GM12878 (cell line): Measurements from ENCODE around the gene LNX2. TPM values are rescaled to one million over a fixed set of nuclear protein-coding genes. Genes with fewer than 3 reads are reported as not detected.

Experiments used
- ATAC-seq: fragments of 200-7000 bp; cut with Tn5 transposase; 3 replicates; pipeline ENCODE4 v1.9.1; 2020; ENCODE audit warnings: mild to moderate bottlenecking, moderate library complexity
- BruUV-seq: library from RNA; stranded (reverse); fragments of 400-500 nt; replicated peaks from 2 replicates; lab custom pipeline; 2021; lab: Mats Ljungman, UMichigan
- CTCF ChIA-PET: fragments of 300-600 bp; sonication (Branson Sonifier 250); formaldehyde crosslinking; extraction: SDS; loops from one replicate; lab custom pipeline; 2021; ENCODE audit warnings: inconsistent platforms; lab: Yijun Ruan, JAX
- POLR2A ChIA-PET: fragments of 350-600 bp; formaldehyde crosslinking; extraction: SDS; loops from one replicate; lab custom pipeline; 2021; ENCODE audit warnings: inconsistent platforms; lab: Charles Lee
- RAD21 ChIA-PET: fragments of 300-600 bp; sonication (Branson Sonifier 250); formaldehyde crosslinking; loops from one replicate; lab custom pipeline; 2023; ENCODE audit warnings: antibody characterized with exemption; ENCODE audit not compliant: unreplicated experiment; lab: Charles Lee
- SMC1A ChIA-PET: fragments of 300-600 bp; sonication (Branson Sonifier 250); formaldehyde crosslinking; loops from one replicate; lab custom pipeline; 2023; ENCODE audit not compliant: unreplicated experiment, uncharacterized antibody; lab: Charles Lee
- DNase-seq: peaks from one replicate; pipeline ENCODE4 v3.0.0-alpha.2; 2011; ENCODE audit warnings: low read depth, low spot score
- FAIRE-seq: peaks from 3 replicates; lab custom pipeline; 2011; peaks lifted over from hg19 to GRCh38; lab: Jason Lieb, UNC
- H2AFZ ChIP-seq: 2 replicates; pipeline ENCODE4 v1.6.0; 2011; ENCODE audit warnings: low read depth, low read length, control low read depth; ENCODE audit not compliant: control insufficient read depth
- H3K27ac ChIP-seq: 2 replicates; pipeline ENCODE4 v1.5.1; 2011; ENCODE audit warnings: control low read depth; ENCODE audit not compliant: control insufficient read depth, insufficient read depth
- H3K27me3 ChIP-seq, 2 experiments: replicated peaks in 1 of 2; 2 replicates each; pipeline versions ENCODE4 v1.6.0 to v1.6.1; 2011; ENCODE audit warnings: low read length in 1 of 2; ENCODE audit not compliant: control insufficient read depth in 2 of 2, insufficient read depth in 2 of 2
- H3K36me3 ChIP-seq, 2 experiments: 2 replicates each; pipeline ENCODE4 v1.5.1; 2011; ENCODE audit warnings: low read length in 1 of 2; ENCODE audit not compliant: control insufficient read depth in 2 of 2, insufficient read depth in 2 of 2
- H3K4me1 ChIP-seq: 2 replicates; pipeline ENCODE4 v1.6.1; 2011; ENCODE audit warnings: mild to moderate bottlenecking, low read length, moderate library complexity, mixed read lengths; ENCODE audit not compliant: control insufficient read depth, insufficient read depth
- H3K4me2 ChIP-seq: 2 replicates; pipeline ENCODE4 v1.6.0; 2011; ENCODE audit warnings: control low read depth; ENCODE audit not compliant: control insufficient read depth, insufficient read depth
- H3K4me3 ChIP-seq: fragments of 200-600 bp; sonication (generic); 2 replicates; pipeline ENCODE4 v1.5.1; 2016
- H3K79me2 ChIP-seq: 2 replicates; pipeline ENCODE4 v1.6.0; 2011; ENCODE audit warnings: low read length; ENCODE audit not compliant: control insufficient read depth, insufficient read depth
- H3K9ac ChIP-seq: 2 replicates; pipeline ENCODE4 v1.8.0; 2011; ENCODE audit warnings: low read length, control low read depth, mixed read lengths; ENCODE audit not compliant: control insufficient read depth, insufficient read depth
- H3K9me3 ChIP-seq: replicated peaks from 3 replicates; pipeline ENCODE4 v1.5.1; 2011; ENCODE audit warnings: mild to moderate bottlenecking, low read length; ENCODE audit not compliant: control insufficient read depth, insufficient read depth
- H4K20me1 ChIP-seq: 2 replicates; pipeline ENCODE4 v1.6.0; 2011; ENCODE audit not compliant: control insufficient read depth, insufficient read depth
- BCLAF1 ChIP-seq: fragments of 450-650 bp; IDR thresholded peaks from 2 replicates; pipeline ENCODE4 v1.6.1; 2017; ENCODE audit warnings: antibody characterized with exemption, mild to moderate bottlenecking, moderate library complexity
- MYB ChIP-seq: fragments of 150-350 bp; IDR thresholded peaks from 2 replicates; pipeline ENCODE4 v1.6.1; 2014; ENCODE audit warnings: mild to moderate bottlenecking, low read depth, low read length, borderline replicate concordance
- NBN ChIP-seq: fragments of 450-650 bp; IDR thresholded peaks from 2 replicates; pipeline ENCODE4 v1.6.1; 2016
- NRF1 ChIP-seq: conservative IDR thresholded peaks from 2 replicates; pipeline ENCODE4 v1.6.1; 2011; ENCODE audit warnings: mild to moderate bottlenecking, low read depth, low read length, improper control_type of control experiment
- RB1 ChIP-seq: fragments of 450-650 bp; formaldehyde crosslinking; IDR thresholded peaks from 2 replicates; pipeline ENCODE4 v1.6.1; 2017; ENCODE audit warnings: mild to moderate bottlenecking, borderline replicate concordance
- SRF ChIP-seq, 2 experiments: IDR thresholded peaks; 2 replicates each; pipeline ENCODE4 v1.6.1; 2011; ENCODE audit warnings: low read depth in 2 of 2, low read length in 2 of 2, mild to moderate bottlenecking in 1 of 2, moderate library complexity in 1 of 2
- ZNF274 ChIP-seq: IDR thresholded peaks from one replicate; pipeline ENCODE4 v1.8.0; 2011; ENCODE audit not compliant: insufficient read length, insufficient read depth
- ZZZ3 ChIP-seq: IDR thresholded peaks from 2 replicates; pipeline ENCODE4 v1.6.1; 2011; ENCODE audit warnings: low read depth; ENCODE audit not compliant: control insufficient read depth, insufficient read length
- WGBS: methylation state at CpG from one replicate; pipeline ENCODE4 v1.1.6; 2016; ENCODE audit warnings: low lambda C conversion rate; ENCODE audit not compliant: insufficient replicate concordance, insufficient coverage; ENCODE audit errors: missing lambda C conversion rate; 5-methylcytosine and 5-hydroxymethylcytosine counted together
- in situ Hi-C: fragments of 300-500 bp; cut with MboI; formaldehyde crosslinking; loops from 9 replicates; pipeline ENCODE4 v1.14.3; 2018; ENCODE audit warnings: mixed read lengths
- intact Hi-C: fragments of 100-400 bp; cut with micrococcal nuclease; formaldehyde crosslinking; loops from one replicate; pipeline ENCODE4 v1.14.2; 2022; ENCODE audit not compliant: unreplicated experiment
- polyA plus RNA-seq, 11 experiments: library from polyadenylated mRNA; depleted of rRNA in 4 of 11; unstranded in 6 of 11; stranded (reverse) in 5 of 11; fragments of >200 nt; fragmentation: Nextera tagmentation in 4 of 11; fragmentation: Illumina TruSeq in 1 of 11; extraction: Ambion mirVana in 4 of 11; extraction: Trizol in 1 of 11; gene quantifications; 1 replicate in 1 of 11; 2 replicates in 10 of 11; pipeline versions ENCODE4 v1.2.1 to v1.2.3, GENCODE V29; 2011 to 2016; ENCODE audit warnings: inconsistent platforms in 2 of 11, missing spikeins in 2 of 11, low read depth in 1 of 11
- total RNA-seq, 4 experiments: library from RNA; depleted of rRNA in 3 of 4; stranded (reverse); fragments of >200 nt in 3 of 4; fragmentation: Illumina TruSeq in 1 of 4; extraction: Trizol in 1 of 4; gene quantifications; 2 replicates each; pipeline versions ENCODE4 v1.2.1 to v1.2.3, GENCODE V29; 2013 to 2021
- TF ChIP-seq, protein P1 (sequence below): IDR thresholded peaks from 2 replicates; pipeline ENCODE4 v1.6.1; 2011; ENCODE audit warnings: borderline replicate concordance, low read depth, mild to moderate bottlenecking, moderate library complexity, low read length; ENCODE audit not compliant: insufficient read depth, poor library complexity, severe bottlenecking
- TF ChIP-seq, protein P2 (sequence below): IDR thresholded peaks from 2 replicates; pipeline ENCODE4 v1.6.1; 2011; ENCODE audit warnings: low read depth, low read length, improper control_type of control experiment, borderline replicate concordance

LNX2 gene
- total and polyA plus RNA-seq, 10 of the 15 experiments (the other 5 are each of a cell fraction or from before 2014, with no cell fraction given): 1.3 to 7.7 (median 4.4) TPM

DNA sequence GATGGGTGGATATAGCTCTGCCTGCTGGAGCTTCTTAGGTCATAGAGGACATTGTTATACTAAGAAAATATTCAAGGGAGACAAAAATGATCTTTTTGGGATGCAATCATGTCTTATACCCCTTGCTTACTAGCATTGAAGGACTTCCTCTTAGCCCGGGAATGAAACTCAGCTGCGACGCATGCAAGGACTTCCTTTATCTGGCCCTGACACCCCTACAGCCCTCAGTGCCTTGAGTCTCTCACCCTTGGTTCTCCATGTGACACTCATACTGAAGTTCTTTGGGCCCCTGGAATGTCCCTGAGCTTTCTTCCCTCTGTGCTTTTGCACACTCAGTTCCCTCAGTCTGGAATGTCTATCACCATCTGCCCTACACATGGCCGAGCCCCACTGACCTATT lies 97.5 kb downstream of the LNX2 start:
- Histone ChIP-seq H3K4me1 (no peaks in the 10 kb centered on the region), H3K4me2 (no peak overlapping the region), H2AFZ (no peak overlapping the region), H3K36me3 (no peaks in the 10 kb centered on the region), H3K9ac (no peak overlapping the region), H3K79me2 (no peaks in the 10 kb centered on the region), H3K27ac (no peak overlapping the region), H3K27me3 (no peaks in the 10 kb centered on the region), H4K20me1 (no peaks in the 10 kb centered on the region), H3K9me3 (no peaks in the 10 kb centered on the region), H3K4me3 (no peak overlapping the region)
- RAD21 ChIA-PET: interaction anchor here (1.4 kb wide), 1 partner anchor 305 kb away, joined by 3 read pairs; no protein-coding TSS in a partner anchor
- POLR2A ChIA-PET: no interaction called here
- FAIRE-seq (peak; percentile 49), DNase-seq (no peak), ATAC-seq (no peak)
- CTCF ChIA-PET: interaction anchor here (1.1 to 1.8 kb wide), 2 partner anchors 8 to 161 kb away, joined by 3 to 4 read pairs; no protein-coding TSS in a partner anchor
- TF ChIP-seq NBN (no peak), NRF1 (no peak), RB1 (no peak), ZZZ3 (no peak), ZNF274 (no peak), SRF (IDR thresholded peaks at IDR 0.05; ENCODE audit: low read depth in 2 of 2, low read length in 2 of 2) (no peak)
- in situ Hi-C loops (no loop called here), intact Hi-C loops (no loop called here)
- 4% methylated on average over 4 of the region's 4 CpGs for WGBS
- SMC1A ChIA-PET: no interaction called here
- no TSS peak for BruUV-seq

DNA sequence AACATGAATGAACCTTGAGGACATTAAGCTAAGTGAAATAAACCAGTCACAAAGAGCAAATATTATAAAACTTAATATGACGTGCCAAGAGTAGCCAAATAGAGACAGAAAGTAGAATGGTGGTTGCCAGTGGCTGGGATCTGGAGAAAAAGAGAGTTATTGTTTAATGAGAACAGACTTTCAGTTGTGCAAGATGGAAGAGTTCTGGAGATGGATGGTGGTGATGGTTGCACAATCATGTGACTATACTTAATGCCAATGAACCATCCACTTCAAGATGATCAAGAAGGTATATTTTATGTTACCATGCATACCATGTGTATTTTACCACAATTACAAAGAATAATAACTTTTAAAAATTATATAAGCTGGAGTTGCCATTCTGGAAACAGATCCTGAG lies 104.2 kb downstream of the LNX2 start:
- no peaks in the 10 kb centered on the region for H3K4me1 ChIP-seq
- RAD21 ChIA-PET: no interaction called here
- POLR2A ChIA-PET: no interaction called here

More for the DNA sequence above, 104.2 kb downstream of the LNX2 start:
- no peaks in the 10 kb centered on the region for H3K36me3 ChIP-seq
- BruUV-seq: no TSS peak
- no peak overlapping the region for H2AFZ ChIP-seq
- intact Hi-C loops (no loop called here), in situ Hi-C loops (no loop called here)
- ChIA-PET CTCF (no interaction called here), SMC1A (interaction anchor here (1.0 to 1.2 kb wide), 2 partner anchors 8 to 14 kb away, joined by 3 to 4 read pairs; no protein-coding TSS in a partner anchor)
- TF ChIP-seq BCLAF1 (no peak), ZNF274 (no peak), MYB (no peak)
- TF ChIP-seq, protein P1, sequence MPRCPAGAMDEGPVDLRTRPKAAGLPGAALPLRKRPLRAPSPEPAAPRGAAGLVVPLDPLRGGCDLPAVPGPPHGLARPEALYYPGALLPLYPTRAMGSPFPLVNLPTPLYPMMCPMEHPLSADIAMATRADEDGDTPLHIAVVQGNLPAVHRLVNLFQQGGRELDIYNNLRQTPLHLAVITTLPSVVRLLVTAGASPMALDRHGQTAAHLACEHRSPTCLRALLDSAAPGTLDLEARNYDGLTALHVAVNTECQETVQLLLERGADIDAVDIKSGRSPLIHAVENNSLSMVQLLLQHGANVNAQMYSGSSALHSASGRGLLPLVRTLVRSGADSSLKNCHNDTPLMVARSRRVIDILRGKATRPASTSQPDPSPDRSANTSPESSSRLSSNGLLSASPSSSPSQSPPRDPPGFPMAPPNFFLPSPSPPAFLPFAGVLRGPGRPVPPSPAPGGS: no peak
- TF ChIP-seq, protein P2, sequence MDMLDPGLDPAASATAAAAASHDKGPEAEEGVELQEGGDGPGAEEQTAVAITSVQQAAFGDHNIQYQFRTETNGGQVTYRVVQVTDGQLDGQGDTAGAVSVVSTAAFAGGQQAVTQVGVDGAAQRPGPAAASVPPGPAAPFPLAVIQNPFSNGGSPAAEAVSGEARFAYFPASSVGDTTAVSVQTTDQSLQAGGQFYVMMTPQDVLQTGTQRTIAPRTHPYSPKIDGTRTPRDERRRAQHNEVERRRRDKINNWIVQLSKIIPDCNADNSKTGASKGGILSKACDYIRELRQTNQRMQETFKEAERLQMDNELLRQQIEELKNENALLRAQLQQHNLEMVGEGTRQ: no peak
- no peaks in the 10 kb centered on the region for H3K79me2 ChIP-seq
- 0% methylated on average over 1 of the region's 1 CpG for WGBS
- no peaks in the 10 kb centered on the region for H4K20me1 ChIP-seq
- FAIRE-seq: no peak
- H3K4me3 ChIP-seq: no peak overlapping the region
- no peak overlapping the region for H3K9ac ChIP-seq
- H3K9me3 ChIP-seq: no peaks in the 10 kb centered on the region
- H3K27ac ChIP-seq: no peak overlapping the region
- no peaks in the 10 kb centered on the region; a peak in 1 of 4 replicates for H3K27me3 ChIP-seq
- H3K4me2 ChIP-seq: no peak overlapping the region
- ATAC-seq: no peak
- no peak for DNase-seq
